Peyer's patch (tissue), 4 donors: ENCODE results near the gene LIPG. TPM values are rescaled to one million over a fixed set of nuclear protein-coding genes. Genes with fewer than 3 reads are reported as not detected.
A peak's percentile ranks its signal among the peaks of the same experiment; 100 is the strongest.

Source experiments
- DNase-seq, 3 donors: peaks; one replicate each; pipeline ENCODE4 v3.0.0-alpha.2; 2017 to 2019
- H3K27ac ChIP-seq, 4 donors: fragments of 200-600 bp; sonication (generic); one replicate each; pipeline ENCODE4 v1.5.1; 2016 to 2019
- H3K27me3 ChIP-seq, 2 donors: fragments of 200-600 bp; sonication (generic); one replicate each; pipeline ENCODE4 v1.5.1; 2019
- H3K36me3 ChIP-seq, 3 donors: fragments of 200-600 bp; sonication (generic); one replicate each; pipeline ENCODE4 v1.5.1; 2016 to 2019
- H3K4me1 ChIP-seq, 4 donors: fragments of 200-600 bp; sonication (generic); one replicate each; pipeline ENCODE4 v1.5.1; 2016 to 2019
- H3K4me3 ChIP-seq, 4 donors: fragments of 200-600 bp; sonication (generic); 1 replicate in 3 of 4; 2 replicates in 1 of 4; pipeline ENCODE4 v1.5.1; 2016 to 2019; ENCODE audit warnings: mild to moderate bottlenecking in 1 of 4
- H3K9me3 ChIP-seq, 4 donors: fragments of 200-600 bp; sonication (generic); one replicate each; pipeline ENCODE4 v1.5.1; 2016 to 2019; ENCODE audit warnings: mild to moderate bottlenecking in 1 of 4
- CTCF ChIP-seq, 6 experiments: fragments of 450-650 bp in 4 of 6; fragments of 200-600 bp in 2 of 6; sonication (generic) in 1 of 6; IDR thresholded peaks; one replicate each; pipeline ENCODE4 v1.5.1; 2017 to 2019; ENCODE audit warnings: antibody characterized with exemption in 6 of 6, mild to moderate bottlenecking in 3 of 6, moderate library complexity in 1 of 6
- POLR2A ChIP-seq, 2 donors: fragments of 450-650 bp; IDR thresholded peaks; one replicate each; pipeline ENCODE4 v1.5.1; 2017; ENCODE audit warnings: antibody characterized with exemption in 2 of 2, mild to moderate bottlenecking in 2 of 2, moderate library complexity in 2 of 2
- total RNA-seq, 4 donors: library from RNA; depleted of rRNA; stranded (reverse); fragments of >200 nt; gene quantifications; one replicate each; pipeline ENCODE4 v1.1.0, GENCODE V29; 2016

LIPG gene
- total RNA-seq, 4 donors from 2014 or later, result 19.3 to 63.5 (median 35.7) TPM

- no peak overlapping the region for H3K4me3 ChIP-seq
- peaks cover 0 to 21% (median 4%) of the 10 kb centered on the region in 4 donors for H3K4me1 ChIP-seq
- no peaks in the 10 kb centered on the region for H3K36me3 ChIP-seq
- no peaks in the 10 kb centered on the region for H3K27me3 ChIP-seq
- H3K9me3 ChIP-seq, result no peaks in the 10 kb centered on the region
- peak in 2 of 3 donors; percentile 59 to 66 for DNase-seq
- H3K27ac ChIP-seq, result peak overlapping the region in 2 of 4 donors; percentile 37 to 40
- TF ChIP-seq CTCF (IDR thresholded peaks at IDR 0.05) (peak in 3 of 6 experiments; percentile 41 to 49 (median 46)), POLR2A (IDR thresholded peaks at IDR 0.05) (no peak)
Observed at GRCh38 chr18:49628881-49629795, 67.3 kb downstream of the LIPG start.

DNA sequence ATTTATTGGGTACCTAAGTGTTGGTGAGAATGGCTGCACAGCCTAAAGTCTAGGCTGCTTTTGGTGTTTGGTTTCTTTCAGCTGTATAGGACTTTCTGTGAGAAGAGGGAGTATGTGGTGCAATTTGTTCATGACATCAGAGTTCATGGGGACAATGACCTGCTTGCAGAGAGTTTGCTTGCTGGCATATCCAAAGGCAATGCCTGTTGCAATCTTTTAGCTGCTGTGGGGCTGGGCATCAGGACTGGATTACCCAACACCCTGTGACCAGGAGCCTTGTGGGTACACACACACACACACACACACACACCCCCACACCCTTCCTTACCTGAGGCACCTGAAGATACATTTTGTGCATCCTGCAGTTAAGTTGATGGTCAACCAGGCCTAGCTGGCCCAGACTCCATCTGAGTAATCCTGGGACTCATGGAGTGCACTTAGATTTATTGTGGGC lies 68.4 kb downstream of the LIPG start:
- Histone ChIP-seq H3K9me3 (no peaks in the 10 kb centered on the region), H3K27ac (peak overlapping the region in 2 of 4 donors; percentile 45 to 54), H3K4me1 (peaks cover 0 to 21% (median 4%) of the 10 kb centered on the region in 4 donors), H3K4me3 (no peak overlapping the region), H3K36me3 (no peaks in the 10 kb centered on the region), H3K27me3 (no peaks in the 10 kb centered on the region)
- peak in 2 of 3 donors; percentile 67 to 82 for DNase-seq
- TF ChIP-seq POLR2A (IDR thresholded peaks at IDR 0.05) (no peak), CTCF (IDR thresholded peaks at IDR 0.05) (no peak)

DNA sequence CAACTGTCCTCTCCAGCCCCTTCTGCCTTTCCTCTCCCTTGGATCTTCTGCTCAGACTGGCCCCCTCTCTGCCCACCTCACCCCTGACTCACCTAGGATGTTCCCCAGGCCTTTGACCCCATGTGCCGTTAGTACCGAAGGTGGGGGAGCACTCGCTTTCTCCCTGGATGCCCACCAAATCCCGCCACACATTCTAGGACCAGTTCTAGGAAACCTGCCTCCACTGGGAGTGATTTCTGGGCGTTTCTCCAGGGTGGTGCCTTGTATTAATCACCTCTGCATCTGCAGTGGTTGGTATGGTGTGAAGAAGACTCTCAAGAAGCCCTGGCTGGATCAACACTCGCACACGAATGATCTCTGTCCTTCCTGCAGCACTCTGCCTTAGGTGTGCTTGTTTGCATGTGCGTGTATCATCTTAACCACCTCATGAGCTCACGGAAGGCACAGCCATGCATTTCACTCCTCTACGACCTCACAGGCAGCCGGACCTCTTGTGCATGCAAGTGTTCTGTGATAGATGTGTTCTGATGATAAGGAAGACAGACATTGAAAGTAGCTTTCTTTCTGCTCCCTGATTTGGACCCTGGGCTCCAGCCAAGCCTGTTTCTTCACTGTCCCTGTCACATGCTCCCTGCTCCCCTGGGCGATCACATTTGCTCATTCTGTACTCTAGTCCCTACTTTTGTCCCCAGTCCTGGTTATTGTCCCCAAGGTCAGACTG lies 69.4 kb downstream of the LIPG start:
- H3K27ac ChIP-seq, result no peak overlapping the region
- peak in 1 of 3 donors; percentile 23 for DNase-seq
- peaks cover 0 to 21% (median 4%) of the 10 kb centered on the region in 4 donors for H3K4me1 ChIP-seq
- no peaks in the 10 kb centered on the region for H3K36me3 ChIP-seq
- no peaks in the 10 kb centered on the region for H3K27me3 ChIP-seq
- H3K9me3 ChIP-seq, result no peaks in the 10 kb centered on the region
- no peak for TF ChIP-seq CTCF (IDR thresholded peaks at IDR 0.05)
- no peak for TF ChIP-seq POLR2A (IDR thresholded peaks at IDR 0.05)
- no peak overlapping the region for H3K4me3 ChIP-seq

DNA sequence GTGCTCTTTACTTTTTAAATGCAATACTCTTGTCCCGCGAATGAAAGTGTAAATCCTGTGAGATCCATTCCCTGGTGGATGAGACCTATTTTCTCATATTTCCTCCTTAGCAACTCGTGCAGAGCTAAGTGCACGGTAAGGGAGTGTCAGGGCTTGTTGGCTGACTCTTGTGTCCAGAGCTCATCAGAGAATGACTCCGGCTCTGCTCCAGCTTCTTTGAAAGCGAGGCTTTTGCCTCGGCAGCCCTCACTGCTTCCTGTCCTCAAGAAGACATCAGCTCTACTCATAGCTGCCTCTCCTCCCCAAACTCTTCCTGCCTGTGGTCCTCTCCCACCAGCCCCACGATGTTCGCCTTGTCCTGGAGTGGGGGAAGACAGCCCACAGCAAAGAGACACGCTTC lies 70.7 kb downstream of the LIPG start:
- Histone ChIP-seq H3K4me3 (no peak overlapping the region), H3K27ac (no peak overlapping the region), H3K27me3 (no peaks in the 10 kb centered on the region), H3K9me3 (no peaks in the 10 kb centered on the region), H3K4me1 (peaks cover 0 to 21% (median 4%) of the 10 kb centered on the region in 4 donors), H3K36me3 (no peaks in the 10 kb centered on the region)
- TF ChIP-seq CTCF (IDR thresholded peaks at IDR 0.05), result no peak
- no peak for TF ChIP-seq POLR2A (IDR thresholded peaks at IDR 0.05)
- peak in 1 of 3 donors; percentile 34 for DNase-seq

GRCh38 chr18:49638209-49638785 lies 76.4 kb downstream of the LIPG start:
- DNase-seq, result peak in 1 of 3 donors; percentile 6
- H3K27ac ChIP-seq, result no peak overlapping the region

More at GRCh38 chr18:49638209-49638785, 76.4 kb downstream of the LIPG start:
- Histone ChIP-seq H3K4me1 (peaks cover 0 to 5% (median 0%) of the 10 kb centered on the region in 4 donors), H3K4me3 (no peak overlapping the region), H3K27me3 (no peaks in the 10 kb centered on the region), H3K36me3 (no peaks in the 10 kb centered on the region), H3K9me3 (no peaks in the 10 kb centered on the region)
- TF ChIP-seq CTCF (IDR thresholded peaks at IDR 0.05) (no peak), POLR2A (IDR thresholded peaks at IDR 0.05) (no peak)
